T follicular helper cell (primary cell): Measurements from ENCODE around the gene WDR44.
"Not testable (repeated sequence)": the region's sequence is repeated elsewhere in the genome, so short reads cannot be mapped to it uniquely, and the experiment has no call there.

Experiments used
- DNase-seq: peaks from one replicate; pipeline ENCODE4 v3.0.0-alpha.2; 2020; ENCODE audit warnings: low read depth

Gene WDR44

GRCh38 chrX:118360429-118361125 lies 14.7 kb downstream of the WDR44 start:
- DNase-seq, result no peak

DNA sequence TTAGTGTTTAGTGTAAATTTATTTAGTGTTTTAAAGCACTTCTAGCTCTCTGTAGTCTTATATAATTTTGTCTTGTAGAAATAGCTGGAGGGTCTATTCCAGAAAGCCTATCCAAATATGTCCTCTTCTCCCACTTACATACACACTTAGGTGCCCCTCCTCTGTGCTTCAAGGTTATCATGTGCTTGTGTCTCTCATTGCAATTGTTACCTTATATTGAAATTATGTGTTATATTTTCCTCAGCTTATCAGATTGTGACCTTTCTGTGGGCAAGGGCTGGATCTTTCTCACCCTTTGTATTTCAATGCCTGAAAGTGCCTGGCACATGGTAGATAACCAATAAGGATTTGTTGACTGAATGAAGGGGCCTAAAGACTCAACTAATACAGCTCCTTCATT lies 18.4 kb downstream of the WDR44 start:
- DNase-seq, result no peak

DNA sequence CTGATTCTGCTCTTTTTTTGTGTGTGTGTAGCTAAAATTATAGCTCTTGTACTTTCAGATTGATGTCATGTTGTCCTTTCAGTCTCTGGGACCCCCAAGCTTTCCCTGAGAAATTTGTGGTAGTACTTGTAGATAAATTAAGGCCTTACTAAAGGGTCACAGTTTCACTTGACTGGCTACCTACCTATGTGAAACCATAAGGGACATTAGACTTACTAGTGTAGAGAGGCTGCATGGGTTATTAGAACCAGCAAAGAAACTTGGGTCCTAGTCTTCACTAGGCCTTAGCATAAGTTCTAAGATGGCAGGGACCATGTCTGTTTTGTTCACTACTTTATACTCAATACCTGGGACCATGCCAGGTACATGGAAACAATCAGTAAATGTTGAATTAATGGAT lies 21.4 kb downstream of the WDR44 start:
- no peak for DNase-seq

DNA sequence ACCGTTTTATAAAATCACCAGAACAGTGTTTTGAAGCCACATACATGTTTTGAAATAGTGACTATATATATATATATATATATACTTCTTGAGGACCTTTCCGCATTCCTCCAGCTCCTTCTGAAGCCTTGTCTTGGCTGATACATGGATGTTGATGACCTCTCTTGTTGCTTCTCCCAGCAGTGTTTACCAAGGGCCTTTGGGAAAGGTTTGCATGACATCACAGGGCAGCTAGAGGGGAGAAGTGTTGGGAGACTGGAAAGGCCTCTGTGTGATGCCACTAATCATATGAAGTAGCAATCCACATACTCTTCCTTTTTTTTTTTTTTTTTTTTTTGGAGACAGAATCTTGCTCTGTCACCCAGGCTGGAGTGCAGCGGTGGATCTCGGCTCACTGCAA lies 22.5 kb downstream of the WDR44 start:
- no peak for DNase-seq

GRCh38 chrX:118370921-118371624 lies 25.2 kb downstream of the WDR44 start:
- DNase-seq, result no peak

GRCh38 chrX:118373538-118373937 lies 27.6 kb downstream of the WDR44 start:
- no peak for DNase-seq

DNA sequence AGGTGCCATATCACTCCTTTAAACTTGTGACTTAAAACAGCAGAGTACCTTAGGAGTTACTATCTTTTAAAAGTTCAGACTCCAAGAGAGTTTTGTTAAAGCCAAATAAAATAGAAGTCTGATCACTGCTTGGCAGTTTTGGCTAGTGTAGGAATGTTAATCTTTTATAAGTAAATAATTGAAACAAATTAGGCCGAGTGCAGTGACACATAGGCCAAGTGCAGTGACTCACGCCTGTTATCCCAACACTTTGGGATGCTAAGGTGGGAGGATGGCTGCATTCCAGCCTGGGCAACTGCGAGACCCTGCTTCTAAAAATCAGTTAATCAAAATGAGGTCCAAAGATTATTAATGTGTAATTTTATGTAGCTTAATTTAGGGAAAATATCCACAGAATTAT lies 37.2 kb downstream of the WDR44 start:
- DNase-seq, result no peak

- no peak for DNase-seq
Observed at GRCh38 chrX:118392716-118393115, 46.8 kb downstream of the WDR44 start.

DNA sequence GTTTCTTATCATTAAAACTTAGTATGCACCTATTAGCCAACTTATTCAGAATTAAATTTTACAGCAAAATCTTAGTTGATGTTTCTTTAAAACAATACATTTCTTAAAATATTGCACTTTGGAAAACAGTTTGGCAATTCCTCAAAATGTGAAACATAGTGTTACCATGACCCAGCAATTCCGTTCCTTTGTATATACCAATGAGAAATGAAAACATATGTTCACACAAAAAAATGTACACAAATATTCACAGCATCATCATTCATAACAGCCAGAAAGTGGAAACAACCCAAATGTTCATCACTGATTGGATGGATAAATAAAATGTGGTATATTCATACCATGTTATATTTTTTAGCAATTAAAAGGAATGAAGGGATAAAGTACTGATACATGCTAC lies 50.2 kb downstream of the WDR44 start:
- no peak for DNase-seq

DNA sequence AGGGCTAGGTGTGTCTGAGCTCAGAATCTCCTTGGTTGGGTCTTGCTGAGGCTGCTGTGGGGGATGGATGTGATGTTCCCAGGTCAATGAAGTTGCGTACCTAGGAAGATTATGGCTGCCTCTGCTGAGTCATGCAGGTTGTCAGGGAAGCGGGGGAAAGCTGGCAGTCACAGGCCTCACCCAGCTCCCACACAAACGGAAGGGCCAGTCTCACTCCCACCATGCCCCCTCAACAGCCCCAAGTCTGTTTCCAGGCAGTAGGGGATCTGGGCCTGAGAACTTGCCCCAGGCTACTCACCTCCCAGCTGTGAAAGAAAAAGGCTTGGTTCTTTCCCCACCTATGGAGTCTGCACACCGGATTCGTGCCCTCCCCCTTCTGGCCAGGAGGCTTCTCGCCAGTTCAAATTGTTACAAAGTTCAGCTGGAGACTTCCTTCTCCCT lies 72.9 kb downstream of the WDR44 start:
- no peak for DNase-seq

DNA sequence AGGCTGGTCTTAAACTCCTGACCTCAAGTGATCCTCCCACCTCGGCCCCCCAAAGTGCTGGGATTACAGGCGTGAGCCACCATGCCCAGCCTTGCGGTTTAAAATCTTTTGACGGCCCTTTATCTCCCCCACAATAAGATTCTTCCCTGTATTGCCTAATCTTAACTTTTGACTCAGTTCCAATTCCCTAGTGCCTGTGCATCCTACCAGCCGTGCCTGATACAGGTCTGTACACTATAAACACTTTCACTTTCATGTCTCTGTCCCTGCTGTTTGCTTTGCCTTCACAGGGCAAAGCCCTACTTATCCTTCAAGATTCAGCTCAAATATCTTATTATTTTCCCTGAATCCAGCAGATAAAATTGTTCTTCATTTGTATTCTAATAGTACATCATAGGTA lies 74.6 kb downstream of the WDR44 start:
- DNase-seq, result no peak

DNA sequence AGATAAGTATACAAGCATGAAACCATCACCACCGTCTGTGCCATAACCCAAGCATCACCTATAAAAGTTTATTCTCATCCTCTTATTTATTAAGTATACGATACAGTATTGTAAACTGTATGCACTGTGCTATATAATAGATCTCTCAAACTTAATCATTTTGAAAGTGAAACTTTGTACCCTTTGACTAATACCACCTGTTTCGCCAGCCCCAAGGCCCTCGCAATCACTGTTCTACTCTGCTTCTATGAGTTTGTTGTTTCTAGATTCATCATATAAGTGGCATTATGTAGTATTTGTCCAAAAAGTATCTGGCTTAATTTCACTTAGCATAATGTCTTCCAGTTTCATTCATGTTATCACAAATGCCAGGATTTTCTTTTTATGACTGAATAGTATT lies 77.7 kb downstream of the WDR44 start:
- DNase-seq, result no peak

GRCh38 chrX:118432799-118433198 lies 86.9 kb downstream of the WDR44 start:
- DNase-seq, result no peak

DNA sequence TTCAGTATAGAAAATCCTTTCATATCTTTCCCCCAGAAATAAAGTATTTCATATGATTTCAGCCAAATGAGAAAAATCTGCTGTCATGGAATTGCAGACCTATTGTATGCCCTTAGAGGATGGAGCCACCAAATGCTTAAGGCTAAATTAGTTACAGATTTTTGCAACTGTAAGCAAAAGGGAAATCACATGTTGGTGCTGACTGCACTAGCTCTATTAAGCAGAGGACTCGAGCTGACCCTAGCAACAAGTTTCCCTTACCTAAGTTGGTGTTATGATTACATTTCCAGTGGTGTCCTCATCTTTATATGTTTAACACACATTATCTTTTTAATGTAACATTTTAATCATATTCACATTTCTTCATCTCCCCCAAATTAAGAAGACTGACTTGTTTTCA lies 91.4 kb downstream of the WDR44 start:
- no peak for DNase-seq

- no peak for DNase-seq
Observed at GRCh38 chrX:118448273-118448783, 102.4 kb downstream of the WDR44 start.

GRCh38 chrX:118455013-118455412 lies 109.1 kb downstream of the WDR44 start:
- no peak for DNase-seq

- DNase-seq, result no peak
Observed at GRCh38 chrX:118459494-118459893, 113.6 kb downstream of the WDR44 start.

DNA sequence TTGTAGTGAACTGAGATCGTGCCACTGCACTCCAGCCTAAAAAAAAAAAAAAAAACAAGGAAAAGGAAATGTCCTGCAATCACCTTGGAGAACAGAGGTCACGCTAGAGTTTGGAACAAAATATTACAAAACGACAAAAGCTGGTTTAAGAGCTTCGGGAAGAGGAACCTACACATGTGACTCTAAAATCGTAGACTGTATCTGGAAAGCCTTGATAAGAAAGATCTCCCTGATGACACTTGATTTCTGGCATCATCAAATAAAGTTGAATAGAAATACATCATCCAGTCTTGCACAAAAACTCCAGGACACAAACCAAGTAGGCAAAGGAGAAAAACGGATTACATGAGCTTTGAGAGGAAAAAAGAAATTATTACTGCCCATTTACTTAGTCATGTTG lies 118.6 kb downstream of the WDR44 start:
- DNase-seq, result no peak

GRCh38 chrX:118468122-118468521 lies 122.2 kb downstream of the WDR44 start:
- DNase-seq, result no peak

- not testable (repeated sequence) for DNase-seq
Observed at GRCh38 chrX:118470721-118471347, 124.9 kb downstream of the WDR44 start.

DNA sequence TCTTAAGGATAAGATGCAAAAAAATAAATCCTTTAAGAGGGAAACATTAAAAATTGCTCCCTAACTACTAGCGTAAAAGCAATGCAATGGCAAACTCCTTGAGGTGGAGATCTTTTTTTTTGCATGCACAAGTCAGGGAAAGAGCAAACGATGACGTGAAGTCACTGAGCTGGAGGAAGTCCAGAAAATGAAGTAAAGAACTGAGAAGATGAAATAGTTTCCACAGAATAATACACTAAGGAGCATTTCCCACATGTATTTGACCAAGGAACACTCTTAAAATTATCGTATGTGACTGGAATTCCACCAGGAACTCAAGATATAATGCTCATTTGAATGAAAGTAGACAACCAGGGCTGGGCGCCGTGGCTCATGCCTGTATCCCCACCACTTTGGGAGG lies 128.7 kb downstream of the WDR44 start:
- no peak for DNase-seq

GRCh38 chrX:118475903-118476302 lies 130.0 kb downstream of the WDR44 start:
- no peak for DNase-seq

- no peak for DNase-seq
Observed at GRCh38 chrX:118480172-118480571, 134.3 kb downstream of the WDR44 start.
